Endodermal cell (in vitro differentiated cells): ENCODE measurements around the gene BRINP1. TPM values are rescaled to one million over a fixed set of nuclear protein-coding genes. Genes with fewer than 3 reads are reported as not detected.

Experiments
- DNase-seq: peaks from one replicate; pipeline ENCODE4 v3.0.0-alpha.2; 2017
- H3K27ac ChIP-seq: 2 replicates; pipeline ENCODE4 v1.5.1; 2013; ENCODE audit warnings: mild to moderate bottlenecking, low read depth, low read length, moderate library complexity
- H3K27me3 ChIP-seq: 2 replicates; pipeline ENCODE4 v1.6.1; 2013; ENCODE audit warnings: mild to moderate bottlenecking, low read length, moderate library complexity; ENCODE audit not compliant: insufficient read depth, control insufficient read depth, poor library complexity, severe bottlenecking
- H3K36me3 ChIP-seq: 2 replicates; pipeline ENCODE4 v1.7.0; 2013; ENCODE audit warnings: mild to moderate bottlenecking, low read length, moderate library complexity; ENCODE audit not compliant: control insufficient read depth, insufficient read depth
- H3K4me1 ChIP-seq: one replicate; pipeline ENCODE4 v1.7.0; 2013; ENCODE audit warnings: low read length; ENCODE audit not compliant: control insufficient read depth, insufficient read depth
- H3K4me3 ChIP-seq: 2 replicates; pipeline ENCODE4 v1.5.1; 2013; ENCODE audit warnings: mild to moderate bottlenecking, low read length, moderate library complexity
- H3K9ac ChIP-seq: 2 replicates; pipeline ENCODE4 v1.6.1; 2013; ENCODE audit warnings: mild to moderate bottlenecking, low read length, moderate library complexity; ENCODE audit not compliant: poor library complexity, severe bottlenecking; ENCODE audit errors: extremely low read depth
- H3K9me3 ChIP-seq: 2 replicates; pipeline ENCODE4 v1.6.1; 2013; ENCODE audit warnings: mild to moderate bottlenecking, low read length, moderate library complexity; ENCODE audit not compliant: control insufficient read depth
- H3K27ac Mint-ChIP-seq: 2 replicates; pipeline ENCODE4 v1.8.0; 2020; ENCODE audit warnings: mixed read lengths
- H3K27me3 Mint-ChIP-seq: 2 replicates; pipeline ENCODE4 v1.8.0; 2021; ENCODE audit warnings: mild to moderate bottlenecking, mixed read lengths; ENCODE audit not compliant: insufficient read depth
- H3K36me3 Mint-ChIP-seq: 2 replicates; pipeline ENCODE4 v1.8.0; 2020; ENCODE audit warnings: low read depth, mixed read lengths
- H3K4me1 Mint-ChIP-seq: 2 replicates; pipeline ENCODE4 v1.8.0; 2020; ENCODE audit warnings: mixed read lengths
- H3K4me3 Mint-ChIP-seq: 2 replicates; pipeline ENCODE4 v1.8.0; 2020; ENCODE audit warnings: mild to moderate bottlenecking, moderate library complexity, mixed read lengths
- H3K9me3 Mint-ChIP-seq: 2 replicates; pipeline ENCODE4 v1.8.0; 2020; ENCODE audit warnings: mild to moderate bottlenecking, mixed read lengths
- WGBS, 2 experiments: methylation state at CpG; one replicate each; pipeline versions ENCODE4 v1.1.5 to v1.1.7; 2013; ENCODE audit warnings: missing lambda C conversion rate in 2 of 2, mixed read lengths in 1 of 2; ENCODE audit not compliant: insufficient coverage in 1 of 2, insufficient read length in 1 of 2; 5-methylcytosine and 5-hydroxymethylcytosine counted together
- total RNA-seq, 2 donors: library from RNA; stranded (reverse); fragmentation: NEBNext Ultra II Directional in 1 of 2; extraction: Animal tissue kit (Norgen Biotek cat#: 25700) in 1 of 2; gene quantifications; 2 replicates in 1 of 2; 3 replicates in 1 of 2; pipeline ENCODE4 v1.2.1, GENCODE V29; 2021
- TF ChIP-seq, protein P1 (sequence below): fragments of 200-600 bp; sonication (generic); conservative IDR thresholded peaks from 2 replicates; pipeline ENCODE4 v1.5.0; 2021; ENCODE audit warnings: antibody characterized with exemption, mild to moderate bottlenecking

Gene BRINP1
- total RNA-seq, 2 donors from 2014 or later: 6.3 to 9.6 TPM

DNA sequence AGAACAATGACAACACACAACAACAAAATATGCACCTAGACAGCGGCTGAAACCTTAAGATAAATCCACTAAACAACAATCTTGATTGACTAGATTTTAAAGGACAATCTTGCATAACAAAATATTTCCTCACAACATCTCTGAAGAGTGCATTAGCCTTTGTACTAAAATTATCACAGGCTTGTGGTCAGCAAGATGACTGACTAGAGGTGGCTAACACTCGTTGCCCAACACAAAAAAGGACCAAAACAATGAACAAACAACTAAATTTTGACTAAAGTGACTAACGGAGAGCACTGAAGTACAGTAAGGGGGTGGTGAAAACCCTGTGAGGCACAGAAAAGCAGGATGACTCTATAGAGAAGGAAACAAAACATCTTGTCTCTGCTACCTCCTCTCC, 183.9 kb downstream of the BRINP1 start:
- no peak overlapping the region for H3K9ac ChIP-seq
- H3K9me3 ChIP-seq: no peaks in the 10 kb centered on the region
- no peak for DNase-seq
- no peak overlapping the region for H3K4me3 Mint-ChIP-seq
- H3K36me3 ChIP-seq: no peaks in the 10 kb centered on the region
- H3K4me1 ChIP-seq: no peaks in the 10 kb centered on the region
- no peaks in the 10 kb centered on the region for H3K9me3 Mint-ChIP-seq
- no peaks in the 10 kb centered on the region for H3K27me3 Mint-ChIP-seq
- no peaks in the 10 kb centered on the region for H3K36me3 Mint-ChIP-seq
- TF ChIP-seq, protein P1, sequence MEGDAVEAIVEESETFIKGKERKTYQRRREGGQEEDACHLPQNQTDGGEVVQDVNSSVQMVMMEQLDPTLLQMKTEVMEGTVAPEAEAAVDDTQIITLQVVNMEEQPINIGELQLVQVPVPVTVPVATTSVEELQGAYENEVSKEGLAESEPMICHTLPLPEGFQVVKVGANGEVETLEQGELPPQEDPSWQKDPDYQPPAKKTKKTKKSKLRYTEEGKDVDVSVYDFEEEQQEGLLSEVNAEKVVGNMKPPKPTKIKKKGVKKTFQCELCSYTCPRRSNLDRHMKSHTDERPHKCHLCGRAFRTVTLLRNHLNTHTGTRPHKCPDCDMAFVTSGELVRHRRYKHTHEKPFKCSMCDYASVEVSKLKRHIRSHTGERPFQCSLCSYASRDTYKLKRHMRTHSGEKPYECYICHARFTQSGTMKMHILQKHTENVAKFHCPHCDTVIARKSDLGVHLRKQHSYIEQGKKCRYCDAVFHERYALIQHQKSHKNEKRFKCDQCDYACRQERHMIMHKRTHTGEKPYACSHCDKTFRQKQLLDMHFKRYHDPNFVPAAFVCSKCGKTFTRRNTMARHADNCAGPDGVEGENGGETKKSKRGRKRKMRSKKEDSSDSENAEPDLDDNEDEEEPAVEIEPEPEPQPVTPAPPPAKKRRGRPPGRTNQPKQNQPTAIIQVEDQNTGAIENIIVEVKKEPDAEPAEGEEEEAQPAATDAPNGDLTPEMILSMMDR: no peak
- H3K27ac Mint-ChIP-seq: no peak overlapping the region
- WGBS, 2 experiments: 89% methylated on average over 3 of the region's 3 CpGs; no CpG with 5 or more reads in 1 of the 2 experiments
- H3K27ac ChIP-seq: no peak overlapping the region
- no peaks in the 10 kb centered on the region for H3K4me1 Mint-ChIP-seq
- H3K4me3 ChIP-seq: no peak overlapping the region
- no peaks in the 10 kb centered on the region for H3K27me3 ChIP-seq

DNA sequence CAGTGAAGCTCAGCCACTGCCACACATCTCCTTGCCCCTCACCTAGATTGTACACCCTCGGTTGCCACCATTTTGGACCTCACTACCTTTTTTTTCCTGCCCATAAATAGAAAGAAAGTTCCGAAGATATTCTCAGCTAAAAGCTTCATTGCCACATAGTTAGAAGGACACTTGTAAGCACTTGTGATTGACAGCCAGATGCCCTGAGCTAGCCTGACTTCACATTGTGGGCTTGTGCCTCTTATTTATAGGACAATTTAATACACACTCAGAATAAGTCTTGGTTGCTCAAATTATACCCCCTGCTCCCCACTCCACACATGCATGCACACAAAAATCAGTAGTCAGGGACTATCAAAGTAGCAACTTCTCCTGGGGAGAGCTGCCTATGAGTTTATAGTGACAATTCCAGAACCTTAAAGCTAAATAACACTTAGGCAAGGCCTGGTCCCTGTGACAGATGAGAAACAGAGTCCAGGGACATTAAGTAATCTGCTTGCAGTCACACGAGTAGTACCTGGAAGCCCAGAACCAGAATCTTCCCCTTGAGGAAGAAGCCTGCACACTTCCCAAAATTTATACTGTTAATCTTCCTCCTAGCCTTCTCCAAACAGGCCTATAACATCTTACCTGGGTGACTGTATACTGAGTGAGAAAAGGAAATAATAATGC, 184.8 kb downstream of the BRINP1 start:
- no peaks in the 10 kb centered on the region for H3K27me3 Mint-ChIP-seq
- Histone ChIP-seq H3K27me3 (no peaks in the 10 kb centered on the region), H3K36me3 (no peaks in the 10 kb centered on the region), H3K9me3 (no peaks in the 10 kb centered on the region), H3K9ac (no peak overlapping the region), H3K27ac (no peak overlapping the region), H3K4me3 (no peak overlapping the region), H3K4me1 (no peaks in the 10 kb centered on the region)
- H3K4me3 Mint-ChIP-seq: no peak overlapping the region
- TF ChIP-seq, protein P1: no peak
- no peak for DNase-seq
- peaks cover 7% of the 10 kb centered on the region for H3K4me1 Mint-ChIP-seq
- H3K9me3 Mint-ChIP-seq: no peaks in the 10 kb centered on the region
- WGBS, 2 experiments: 92 to 93% methylated on average over 2 to 3 of the region's 3 CpGs
- no peak overlapping the region for H3K27ac Mint-ChIP-seq
- no peaks in the 10 kb centered on the region for H3K36me3 Mint-ChIP-seq

DNA sequence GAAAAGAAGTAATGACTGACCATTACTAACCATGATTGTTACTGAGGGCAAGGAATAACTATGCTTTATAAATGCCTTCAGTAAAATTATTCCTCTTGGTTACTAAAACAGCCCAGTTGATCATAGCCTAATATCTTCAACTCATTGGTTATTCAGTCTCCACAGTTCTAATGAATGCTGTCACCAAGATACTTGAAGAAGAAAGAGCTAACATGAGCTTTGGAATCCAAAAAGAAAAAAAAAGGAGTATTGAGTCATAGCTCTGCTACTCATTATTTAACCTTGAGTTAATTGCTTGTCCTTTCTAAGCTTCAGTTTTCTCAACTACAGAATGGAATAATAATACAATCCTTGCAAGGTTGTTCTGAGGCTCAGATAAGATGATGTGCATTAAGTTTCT, 187.7 kb downstream of the BRINP1 start:
- H3K27ac Mint-ChIP-seq: no peak overlapping the region
- no peaks in the 10 kb centered on the region for H3K9me3 ChIP-seq

More for the DNA sequence above, 187.7 kb downstream of the BRINP1 start:
- Histone ChIP-seq H3K4me3 (no peak overlapping the region), H3K9ac (no peak overlapping the region), H3K27ac (no peak overlapping the region), H3K4me1 (no peaks in the 10 kb centered on the region), H3K36me3 (no peaks in the 10 kb centered on the region), H3K27me3 (no peaks in the 10 kb centered on the region)
- DNase-seq: no peak
- TF ChIP-seq, protein P1: no peak
- Mint-ChIP-seq H3K4me3 (no peak overlapping the region), H3K4me1 (peaks cover 11% of the 10 kb centered on the region), H3K27me3 (no peaks in the 10 kb centered on the region), H3K36me3 (no peaks in the 10 kb centered on the region), H3K9me3 (no peaks in the 10 kb centered on the region)
